GM12878 (cell line): ENCODE results near the gene CEP295NL. TPM values are rescaled to one million over a fixed set of nuclear protein-coding genes. Genes with fewer than 3 reads are reported as not detected.

Experiments used
- ATAC-seq: fragments of 200-7000 bp; cut with Tn5 transposase; 3 replicates; pipeline ENCODE4 v1.9.1; 2020; ENCODE audit warnings: mild to moderate bottlenecking, moderate library complexity
- BruUV-seq: library from RNA; stranded (reverse); fragments of 400-500 nt; replicated peaks from 2 replicates; lab custom pipeline; 2021; lab: Mats Ljungman, UMichigan
- CTCF ChIA-PET: fragments of 300-600 bp; sonication (Branson Sonifier 250); formaldehyde crosslinking; extraction: SDS; loops from one replicate; lab custom pipeline; 2021; ENCODE audit warnings: inconsistent platforms; lab: Yijun Ruan, JAX
- POLR2A ChIA-PET: fragments of 350-600 bp; formaldehyde crosslinking; extraction: SDS; loops from one replicate; lab custom pipeline; 2021; ENCODE audit warnings: inconsistent platforms; lab: Charles Lee
- RAD21 ChIA-PET: fragments of 300-600 bp; sonication (Branson Sonifier 250); formaldehyde crosslinking; loops from one replicate; lab custom pipeline; 2023; ENCODE audit warnings: antibody characterized with exemption; ENCODE audit not compliant: unreplicated experiment; lab: Charles Lee
- SMC1A ChIA-PET: fragments of 300-600 bp; sonication (Branson Sonifier 250); formaldehyde crosslinking; loops from one replicate; lab custom pipeline; 2023; ENCODE audit not compliant: unreplicated experiment, uncharacterized antibody; lab: Charles Lee
- DNase-seq: peaks from one replicate; pipeline ENCODE4 v3.0.0-alpha.2; 2011; ENCODE audit warnings: low read depth, low spot score
- FAIRE-seq: peaks from 3 replicates; lab custom pipeline; 2011; peaks lifted over from hg19 to GRCh38; lab: Jason Lieb, UNC
- H2AFZ ChIP-seq: 2 replicates; pipeline ENCODE4 v1.6.0; 2011; ENCODE audit warnings: low read depth, low read length, control low read depth; ENCODE audit not compliant: control insufficient read depth
- H3K27ac ChIP-seq: 2 replicates; pipeline ENCODE4 v1.5.1; 2011; ENCODE audit warnings: control low read depth; ENCODE audit not compliant: control insufficient read depth, insufficient read depth
- H3K27me3 ChIP-seq, 2 experiments: replicated peaks in 1 of 2; 2 replicates each; pipeline versions ENCODE4 v1.6.0 to v1.6.1; 2011; ENCODE audit warnings: low read length in 1 of 2; ENCODE audit not compliant: control insufficient read depth in 2 of 2, insufficient read depth in 2 of 2
- H3K36me3 ChIP-seq, 2 experiments: 2 replicates each; pipeline ENCODE4 v1.5.1; 2011; ENCODE audit warnings: low read length in 1 of 2; ENCODE audit not compliant: control insufficient read depth in 2 of 2, insufficient read depth in 2 of 2
- H3K4me1 ChIP-seq: 2 replicates; pipeline ENCODE4 v1.6.1; 2011; ENCODE audit warnings: mild to moderate bottlenecking, low read length, moderate library complexity, mixed read lengths; ENCODE audit not compliant: control insufficient read depth, insufficient read depth
- H3K4me2 ChIP-seq: 2 replicates; pipeline ENCODE4 v1.6.0; 2011; ENCODE audit warnings: control low read depth; ENCODE audit not compliant: control insufficient read depth, insufficient read depth
- H3K4me3 ChIP-seq: fragments of 200-600 bp; sonication (generic); 2 replicates; pipeline ENCODE4 v1.5.1; 2016
- H3K79me2 ChIP-seq: 2 replicates; pipeline ENCODE4 v1.6.0; 2011; ENCODE audit warnings: low read length; ENCODE audit not compliant: control insufficient read depth, insufficient read depth
- H3K9ac ChIP-seq: 2 replicates; pipeline ENCODE4 v1.8.0; 2011; ENCODE audit warnings: low read length, control low read depth, mixed read lengths; ENCODE audit not compliant: control insufficient read depth, insufficient read depth
- H3K9me3 ChIP-seq: replicated peaks from 3 replicates; pipeline ENCODE4 v1.5.1; 2011; ENCODE audit warnings: mild to moderate bottlenecking, low read length; ENCODE audit not compliant: control insufficient read depth, insufficient read depth
- H4K20me1 ChIP-seq: 2 replicates; pipeline ENCODE4 v1.6.0; 2011; ENCODE audit not compliant: control insufficient read depth, insufficient read depth
- BMI1 ChIP-seq: fragments of 450-650 bp; IDR thresholded peaks from 2 replicates; pipeline ENCODE4 v1.6.1; 2016; ENCODE audit warnings: mild to moderate bottlenecking, moderate library complexity, borderline replicate concordance
- CEBPB ChIP-seq, 2 experiments: fragments of 150-350 bp in 1 of 2; IDR thresholded peaks; 2 replicates each; pipeline ENCODE4 v1.6.1; 2012 to 2014; ENCODE audit warnings: low read depth in 2 of 2, low read length in 2 of 2, borderline replicate concordance in 1 of 2, inconsistent platforms in 1 of 2
- CHD1 ChIP-seq: IDR thresholded peaks from 2 replicates; pipeline ENCODE4 v1.6.1; 2012; ENCODE audit warnings: low read depth, low read length, improper control_type of control experiment
- CHD4 ChIP-seq: fragments of 200-600 bp; sonication (generic); IDR thresholded peaks from 2 replicates; pipeline ENCODE4 v1.6.1; 2016; ENCODE audit warnings: mild to moderate bottlenecking
- ETV6 ChIP-seq, 2 experiments: fragments of 450-650 bp in 1 of 2; IDR thresholded peaks in 1 of 2; conservative IDR thresholded peaks in 1 of 2; 2 replicates each; pipeline ENCODE4 v1.6.1; 2014; ENCODE audit warnings: antibody characterized with exemption in 1 of 2, borderline replicate concordance in 1 of 2, low read depth in 1 of 2, mild to moderate bottlenecking in 1 of 2, moderate library complexity in 1 of 2
- HDAC6 ChIP-seq: fragments of 200-600 bp; sonication (generic); IDR thresholded peaks from one replicate; pipeline ENCODE4 v1.8.0; 2017; ENCODE audit warnings: antibody characterized with exemption; ENCODE audit not compliant: unreplicated experiment
- HDGF ChIP-seq: fragments of 450-650 bp; IDR thresholded peaks from 2 replicates; pipeline ENCODE4 v1.6.1; 2016; ENCODE audit warnings: antibody characterized with exemption
- IKZF1 ChIP-seq: fragments of 450-650 bp; conservative IDR thresholded peaks from 2 replicates; pipeline ENCODE4 v1.6.1; 2017; ENCODE audit warnings: antibody characterized with exemption, mild to moderate bottlenecking
- JUND ChIP-seq: IDR thresholded peaks from 2 replicates; pipeline ENCODE4 v1.6.1; 2012; ENCODE audit warnings: low read depth, mild to moderate bottlenecking, low read length, improper control_type of control experiment, moderate library complexity
- NFIC ChIP-seq: IDR thresholded peaks from 2 replicates; pipeline ENCODE4 v1.6.1; 2012; ENCODE audit warnings: low read depth, mild to moderate bottlenecking, inconsistent platforms, low read length, moderate library complexity
- PML ChIP-seq: IDR thresholded peaks from 2 replicates; pipeline ENCODE4 v1.6.1; 2012; ENCODE audit warnings: low read length, inconsistent platforms
- POLR2AphosphoS5 ChIP-seq: IDR thresholded peaks from 2 replicates; pipeline ENCODE4 v1.6.1; 2011; ENCODE audit warnings: mild to moderate bottlenecking, low read length, inconsistent platforms
- SMAD1 ChIP-seq: fragments of 450-650 bp; IDR thresholded peaks from 2 replicates; pipeline ENCODE4 v1.6.1; 2018; ENCODE audit warnings: mild to moderate bottlenecking, low read depth; ENCODE audit not compliant: partially characterized antibody
- SMAD5 ChIP-seq: IDR thresholded peaks from 2 replicates; pipeline ENCODE4 v1.6.1; 2016; ENCODE audit warnings: antibody characterized with exemption, low read depth
- TCF7 ChIP-seq: IDR thresholded peaks from 2 replicates; pipeline ENCODE4 v1.6.1; 2014; ENCODE audit warnings: antibody characterized with exemption, borderline replicate concordance
- ZNF622 ChIP-seq: fragments of 450-650 bp; IDR thresholded peaks from 2 replicates; pipeline ENCODE4 v1.6.1; 2017; ENCODE audit warnings: mild to moderate bottlenecking, inconsistent platforms
- WGBS: methylation state at CpG from one replicate; pipeline ENCODE4 v1.1.6; 2016; ENCODE audit warnings: low lambda C conversion rate; ENCODE audit not compliant: insufficient replicate concordance, insufficient coverage; ENCODE audit errors: missing lambda C conversion rate; 5-methylcytosine and 5-hydroxymethylcytosine counted together
- in situ Hi-C: fragments of 300-500 bp; cut with MboI; formaldehyde crosslinking; loops from 9 replicates; pipeline ENCODE4 v1.14.3; 2018; ENCODE audit warnings: mixed read lengths
- intact Hi-C: fragments of 100-400 bp; cut with micrococcal nuclease; formaldehyde crosslinking; loops from one replicate; pipeline ENCODE4 v1.14.2; 2022; ENCODE audit not compliant: unreplicated experiment
- polyA plus RNA-seq, 11 experiments: library from polyadenylated mRNA; depleted of rRNA in 4 of 11; unstranded in 6 of 11; stranded (reverse) in 5 of 11; fragments of >200 nt; fragmentation: Nextera tagmentation in 4 of 11; fragmentation: Illumina TruSeq in 1 of 11; extraction: Ambion mirVana in 4 of 11; extraction: Trizol in 1 of 11; gene quantifications; 1 replicate in 1 of 11; 2 replicates in 10 of 11; pipeline versions ENCODE4 v1.2.1 to v1.2.3, GENCODE V29; 2011 to 2016; ENCODE audit warnings: inconsistent platforms in 2 of 11, missing spikeins in 2 of 11, low read depth in 1 of 11
- total RNA-seq, 4 experiments: library from RNA; depleted of rRNA in 3 of 4; stranded (reverse); fragments of >200 nt in 3 of 4; fragmentation: Illumina TruSeq in 1 of 4; extraction: Trizol in 1 of 4; gene quantifications; 2 replicates each; pipeline versions ENCODE4 v1.2.1 to v1.2.3, GENCODE V29; 2013 to 2021
- TF ChIP-seq, protein P1 (sequence below): fragments of 450-650 bp; IDR thresholded peaks from 2 replicates; pipeline ENCODE4 v1.6.1; 2017; ENCODE audit warnings: mild to moderate bottlenecking, moderate library complexity
- TF ChIP-seq, protein P2 (sequence below): IDR thresholded peaks from 2 replicates; pipeline ENCODE4 v1.6.1; 2012; ENCODE audit warnings: low read depth, low read length, improper control_type of control experiment

Gene CEP295NL
- total and polyA plus RNA-seq, 10 of the 15 experiments (the other 5 are each of a cell fraction or from before 2014, with no cell fraction given), result not detected

DNA sequence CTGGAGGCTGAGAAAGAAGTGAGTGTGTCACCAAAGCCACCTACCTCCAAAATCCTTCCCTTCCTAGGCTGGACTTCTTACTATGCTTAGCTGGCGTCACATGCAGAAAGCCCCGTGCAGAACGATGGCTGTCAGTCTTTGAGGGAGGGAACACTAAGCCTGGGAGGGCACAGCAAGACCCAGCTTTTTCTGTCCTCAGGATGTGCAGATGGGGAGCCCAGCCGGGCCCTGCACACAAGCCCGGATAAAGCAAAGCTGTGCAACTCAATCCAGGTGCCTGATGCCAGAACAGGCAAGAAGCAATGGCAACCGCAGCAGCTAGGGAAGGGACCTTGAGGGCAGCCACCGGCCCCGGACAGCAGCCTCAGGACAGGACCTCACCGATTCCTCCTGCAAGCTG is 48.5 kb downstream of the CEP295NL start:
- no peaks in the 10 kb centered on the region for H3K36me3 ChIP-seq
- no peaks in the 10 kb centered on the region for H3K79me2 ChIP-seq
- ATAC-seq, result no peak
- intact Hi-C loops, result no loop called here
- no peaks in the 10 kb centered on the region for H4K20me1 ChIP-seq
- CTCF ChIA-PET, result no interaction called here
- in situ Hi-C loops, result no loop called here
- RAD21 ChIA-PET, result no interaction called here
- no peak overlapping the region for H2AFZ ChIP-seq
- no peak overlapping the region for H3K4me3 ChIP-seq
- no peak overlapping the region for H3K27ac ChIP-seq
- no peaks in the 10 kb centered on the region; a peak in 1 of 4 replicates for H3K27me3 ChIP-seq
- H3K9me3 ChIP-seq, result no peaks in the 10 kb centered on the region
- DNase-seq, result no peak
- SMC1A ChIA-PET, result no interaction called here
- 74% methylated on average over 7 of the region's 9 CpGs for WGBS
- no peak for FAIRE-seq
- no peak overlapping the region for H3K4me2 ChIP-seq
- BruUV-seq, result no TSS peak
- no peak for TF ChIP-seq CEBPB (IDR thresholded peaks at IDR 0.05; ENCODE audit: borderline replicate concordance in 1 of 2, low read depth in 2 of 2, low read length in 2 of 2)
- no peak for TF ChIP-seq CHD1
- no peak for TF ChIP-seq SMAD5
- TF ChIP-seq PML, result no peak
- no peak for TF ChIP-seq IKZF1
- no peak for TF ChIP-seq CHD4
- TF ChIP-seq TCF7, result no peak
- TF ChIP-seq, protein P1, sequence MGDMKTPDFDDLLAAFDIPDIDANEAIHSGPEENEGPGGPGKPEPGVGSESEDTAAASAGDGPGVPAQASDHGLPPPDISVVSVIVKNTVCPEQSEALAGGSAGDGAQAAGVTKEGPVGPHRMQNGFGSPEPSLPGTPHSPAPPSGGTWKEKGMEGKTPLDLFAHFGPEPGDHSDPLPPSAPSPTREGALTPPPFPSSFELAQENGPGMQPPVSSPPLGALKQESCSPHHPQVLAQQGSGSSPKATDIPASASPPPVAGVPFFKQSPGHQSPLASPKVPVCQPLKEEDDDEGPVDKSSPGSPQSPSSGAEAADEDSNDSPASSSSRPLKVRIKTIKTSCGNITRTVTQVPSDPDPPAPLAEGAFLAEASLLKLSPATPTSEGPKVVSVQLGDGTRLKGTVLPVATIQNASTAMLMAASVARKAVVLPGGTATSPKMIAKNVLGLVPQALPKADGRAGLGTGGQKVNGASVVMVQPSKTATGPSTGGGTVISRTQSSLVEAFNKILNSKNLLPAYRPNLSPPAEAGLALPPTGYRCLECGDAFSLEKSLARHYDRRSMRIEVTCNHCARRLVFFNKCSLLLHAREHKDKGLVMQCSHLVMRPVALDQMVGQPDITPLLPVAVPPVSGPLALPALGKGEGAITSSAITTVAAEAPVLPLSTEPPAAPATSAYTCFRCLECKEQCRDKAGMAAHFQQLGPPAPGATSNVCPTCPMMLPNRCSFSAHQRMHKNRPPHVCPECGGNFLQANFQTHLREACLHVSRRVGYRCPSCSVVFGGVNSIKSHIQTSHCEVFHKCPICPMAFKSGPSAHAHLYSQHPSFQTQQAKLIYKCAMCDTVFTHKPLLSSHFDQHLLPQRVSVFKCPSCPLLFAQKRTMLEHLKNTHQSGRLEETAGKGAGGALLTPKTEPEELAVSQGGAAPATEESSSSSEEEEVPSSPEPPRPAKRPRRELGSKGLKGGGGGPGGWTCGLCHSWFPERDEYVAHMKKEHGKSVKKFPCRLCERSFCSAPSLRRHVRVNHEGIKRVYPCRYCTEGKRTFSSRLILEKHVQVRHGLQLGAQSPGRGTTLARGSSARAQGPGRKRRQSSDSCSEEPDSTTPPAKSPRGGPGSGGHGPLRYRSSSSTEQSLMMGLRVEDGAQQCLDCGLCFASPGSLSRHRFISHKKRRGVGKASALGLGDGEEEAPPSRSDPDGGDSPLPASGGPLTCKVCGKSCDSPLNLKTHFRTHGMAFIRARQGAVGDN, result no peak
- TF ChIP-seq ZNF622, result no peak
- TF ChIP-seq ETV6 (conservative IDR thresholded peaks at IDR 0.05 in 1 of 2, IDR thresholded peaks at IDR 0.05 in 1 of 2; ENCODE audit: borderline replicate concordance in 1 of 2, low read depth in 1 of 2), result no peak
- TF ChIP-seq, protein P2, sequence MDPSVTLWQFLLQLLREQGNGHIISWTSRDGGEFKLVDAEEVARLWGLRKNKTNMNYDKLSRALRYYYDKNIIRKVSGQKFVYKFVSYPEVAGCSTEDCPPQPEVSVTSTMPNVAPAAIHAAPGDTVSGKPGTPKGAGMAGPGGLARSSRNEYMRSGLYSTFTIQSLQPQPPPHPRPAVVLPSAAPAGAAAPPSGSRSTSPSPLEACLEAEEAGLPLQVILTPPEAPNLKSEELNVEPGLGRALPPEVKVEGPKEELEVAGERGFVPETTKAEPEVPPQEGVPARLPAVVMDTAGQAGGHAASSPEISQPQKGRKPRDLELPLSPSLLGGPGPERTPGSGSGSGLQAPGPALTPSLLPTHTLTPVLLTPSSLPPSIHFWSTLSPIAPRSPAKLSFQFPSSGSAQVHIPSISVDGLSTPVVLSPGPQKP, result no peak
- TF ChIP-seq BMI1, result no peak
- TF ChIP-seq POLR2AphosphoS5, result no peak
- TF ChIP-seq NFIC, result no peak
- no peak for TF ChIP-seq JUND
- no peak for TF ChIP-seq HDAC6
- no peak for TF ChIP-seq HDGF
- no peak for TF ChIP-seq SMAD1
- no peak overlapping the region for H3K9ac ChIP-seq
- POLR2A ChIA-PET, result no interaction called here
- H3K4me1 ChIP-seq, result no peaks in the 10 kb centered on the region
